GM19397 (cell line): Measurements from ENCODE around the gene RAB6B.
"Not testable (repeated sequence)": the region's sequence is repeated elsewhere in the genome, so short reads cannot be mapped to it uniquely, and the experiment has no call there.

Experiments
- ATAC-seq: cut with Tn5 transposase; IDR thresholded peaks from one replicate; pipeline ENCODE4 v1.9.1; 2021; ENCODE audit warnings: mild to moderate bottlenecking, moderate library complexity; ENCODE audit not compliant: unreplicated experiment

The RAB6B gene

GRCh38 chr3:133821767-133822638, 73.7 kb downstream of the RAB6B start:
- ATAC-seq: no peak

- ATAC-seq: no peak
Measured at GRCh38 chr3:133820889-133821675, 74.6 kb downstream of the RAB6B start.

DNA sequence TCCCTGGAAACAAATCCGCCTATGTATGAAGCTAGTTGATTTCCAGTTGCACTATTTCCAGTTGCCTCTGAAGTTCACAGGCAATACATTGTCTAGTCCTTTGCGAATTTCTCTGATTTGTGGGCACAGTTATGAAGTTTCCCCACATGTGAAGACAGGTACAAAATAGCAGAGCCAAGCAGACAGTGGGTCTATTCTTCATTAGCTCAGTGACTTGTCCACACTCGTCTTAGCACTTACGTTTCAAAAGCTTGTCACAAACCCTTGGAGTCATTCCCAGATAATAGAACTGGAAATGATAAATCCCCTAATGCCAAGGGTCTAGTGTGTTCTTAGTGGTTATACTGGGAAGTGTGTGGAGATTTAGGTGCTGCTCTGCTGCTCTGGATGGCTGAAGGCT, 75.6 kb downstream of the RAB6B start:
- no peak for ATAC-seq

DNA sequence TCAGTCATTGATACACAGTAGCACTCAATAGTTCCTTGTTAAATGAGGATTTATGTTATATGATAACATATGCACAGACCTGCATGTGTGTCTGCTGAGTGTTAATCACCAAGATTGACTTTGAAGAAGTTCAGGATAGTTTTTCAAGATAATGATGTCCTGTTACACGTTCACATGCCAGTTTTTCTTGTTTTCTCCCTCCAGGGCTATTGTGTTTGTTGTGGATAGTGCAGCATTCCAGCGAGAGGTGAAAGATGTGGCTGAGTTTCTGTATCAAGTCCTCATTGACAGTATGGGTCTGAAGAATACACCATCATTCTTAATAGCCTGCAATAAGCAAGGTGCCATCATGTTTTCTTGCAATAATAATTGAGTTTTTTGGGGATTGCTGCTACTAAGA, 80.3 kb downstream of the RAB6B start:
- no peak for ATAC-seq

DNA sequence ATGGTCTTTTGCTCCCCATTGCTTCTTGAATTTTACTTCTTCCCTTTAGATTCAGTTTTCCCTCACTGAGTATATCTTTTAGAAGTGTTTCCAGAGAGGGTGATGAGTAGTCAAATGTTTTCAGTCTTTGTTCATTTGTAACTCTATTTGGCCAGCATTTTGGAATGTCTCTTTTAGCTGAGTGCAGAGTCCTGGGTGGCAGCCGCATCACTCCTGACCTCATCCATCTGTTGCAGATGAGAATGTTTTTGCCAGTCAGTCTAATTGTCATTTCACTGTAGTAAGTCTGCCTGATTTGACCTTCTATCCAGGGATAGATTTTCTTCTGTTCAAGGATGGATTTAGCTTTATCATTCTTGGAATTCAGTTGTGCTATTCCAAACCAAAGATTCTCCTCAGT, 82.8 kb downstream of the RAB6B start:
- ATAC-seq: no peak

- peak; percentile 98 for ATAC-seq
Measured at GRCh38 chr3:133805702-133806475, 89.8 kb downstream of the RAB6B start, which contains the start of gene SRPRB. Gene SRPRB (plus strand): TSS chr3:133805815. CDS start chr3:133805849, 34 bp downstream.

GRCh38 chr3:133805384-133805701, 90.3 kb downstream of the RAB6B start:
- ATAC-seq: no peak

GRCh38 chr3:133804896-133805295, 90.8 kb downstream of the RAB6B start:
- ATAC-seq: no peak

- no peak for ATAC-seq
Measured at GRCh38 chr3:133803469-133803868, 92.2 kb downstream of the RAB6B start.

DNA sequence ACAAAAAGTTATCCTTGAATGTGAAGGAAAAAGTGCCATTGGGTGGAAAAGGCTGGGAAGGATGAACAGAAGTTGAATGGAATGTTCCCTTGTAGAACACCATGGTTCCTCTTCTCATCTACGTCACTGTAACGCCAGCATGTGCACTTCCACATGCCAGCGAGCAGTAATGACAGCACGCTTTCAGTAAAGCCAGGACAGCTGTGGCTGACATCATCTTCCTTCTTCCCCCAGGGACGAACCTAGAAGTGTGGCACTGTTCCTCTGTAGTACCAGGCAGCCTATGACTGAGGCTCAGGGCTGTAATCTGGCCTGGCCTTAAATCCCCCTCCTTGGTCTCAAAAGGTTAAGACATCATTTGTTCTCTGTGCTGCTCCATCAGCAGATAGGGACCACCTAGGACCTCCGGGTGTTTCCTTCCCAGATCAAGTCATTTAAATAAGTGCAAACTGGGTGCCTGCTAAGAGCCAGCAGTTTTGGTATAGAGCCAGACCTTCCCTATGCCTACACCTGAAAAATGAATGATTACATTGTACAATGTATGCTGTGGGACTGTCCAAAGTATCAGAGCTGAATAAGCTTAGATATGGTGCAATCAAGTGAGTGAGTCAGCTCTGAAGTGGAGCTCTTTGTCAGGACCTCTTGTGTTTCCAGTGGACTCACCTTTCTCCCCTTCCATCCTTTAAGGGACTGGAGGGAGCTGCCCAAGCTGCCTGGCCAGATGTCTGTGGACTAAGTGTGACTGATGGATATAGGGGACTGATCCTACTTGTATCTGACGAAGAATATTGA, 95.7 kb downstream of the RAB6B start:
- no peak for ATAC-seq

- no peak for ATAC-seq
Measured at GRCh38 chr3:133797396-133798105, 98.1 kb downstream of the RAB6B start.

- no peak for ATAC-seq
Measured at GRCh38 chr3:133792171-133792763, 103.4 kb downstream of the RAB6B start.

DNA sequence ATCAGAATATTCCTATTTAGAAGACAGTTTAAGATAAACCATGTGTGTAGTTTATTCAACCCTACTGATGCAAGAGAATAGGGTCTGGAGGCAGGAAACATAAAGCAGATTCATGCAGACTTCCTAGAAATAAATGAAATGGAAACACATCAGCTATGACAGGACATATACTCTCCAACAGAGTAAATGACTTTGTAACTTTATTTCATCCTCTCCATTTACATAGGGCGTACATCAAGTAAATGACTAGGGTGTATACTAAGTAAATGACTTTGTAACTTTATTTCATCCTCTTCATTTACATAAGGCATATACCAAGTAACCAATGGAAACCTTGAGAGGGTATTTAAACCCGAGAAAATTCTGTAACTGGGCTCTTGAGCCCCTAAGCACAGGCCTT, 107.7 kb downstream of the RAB6B start:
- no peak for ATAC-seq

DNA sequence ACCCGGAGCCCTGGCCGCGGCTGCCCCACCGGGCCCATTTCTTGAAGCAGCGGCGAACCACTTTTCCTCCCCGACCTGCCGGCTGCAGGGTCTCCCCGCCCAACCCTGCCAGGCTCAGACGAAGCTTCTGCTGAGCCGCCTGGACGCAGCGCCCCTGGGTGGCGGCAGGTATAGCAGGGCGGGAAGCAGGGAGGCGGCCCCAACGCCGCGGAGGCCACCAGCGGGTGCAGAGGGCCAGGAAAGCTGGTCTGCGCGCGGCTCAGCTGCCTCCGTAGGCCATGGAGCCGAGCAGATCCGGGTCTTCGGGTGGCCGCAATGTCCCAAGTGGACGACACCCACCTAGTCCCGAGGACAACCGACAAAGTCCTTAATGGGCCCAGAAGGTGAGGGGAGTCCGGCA, 111.9 kb downstream of the RAB6B start:
- no peak for ATAC-seq

GRCh38 chr3:133782454-133782853, 113.2 kb downstream of the RAB6B start:
- ATAC-seq: no peak

DNA sequence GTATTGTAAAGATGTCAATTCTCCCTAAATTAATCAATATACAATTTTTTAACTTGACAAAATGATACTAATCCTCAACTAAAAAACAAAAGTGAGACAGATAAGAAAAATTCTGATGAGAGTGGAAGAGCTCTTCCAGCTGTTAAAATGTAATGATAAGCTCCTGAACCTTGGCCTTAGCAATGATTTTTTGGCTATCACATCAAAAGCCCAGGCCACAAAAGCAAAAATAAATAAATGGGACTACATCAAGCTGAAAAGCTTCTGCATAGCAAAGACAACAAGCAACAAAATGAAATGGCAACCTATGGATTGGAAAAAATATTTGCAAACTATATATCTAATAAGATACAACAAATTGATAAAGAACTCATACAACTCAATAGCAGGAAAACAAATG, 114.1 kb downstream of the RAB6B start:
- ATAC-seq: no peak

DNA sequence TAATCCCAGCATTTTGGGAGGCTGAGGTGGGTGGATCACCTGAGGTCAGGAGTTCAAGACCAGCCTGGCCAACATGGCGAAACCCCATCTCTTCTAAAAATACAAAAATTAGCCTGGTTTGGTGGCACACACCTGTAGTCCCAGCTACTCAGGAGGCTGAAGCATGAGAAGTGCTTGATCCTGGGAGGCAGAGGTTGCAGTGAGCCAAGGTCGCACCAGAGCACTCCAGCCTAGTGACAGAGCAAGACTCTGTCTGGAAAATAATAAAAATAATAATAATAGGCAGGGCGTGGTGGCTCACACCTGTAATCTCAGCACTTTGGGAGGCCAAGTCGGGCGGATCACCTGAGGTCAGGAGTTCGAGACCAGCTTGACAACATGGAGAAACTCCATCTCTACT, 114.9 kb downstream of the RAB6B start:
- ATAC-seq: not testable (repeated sequence)

- no peak for ATAC-seq
Measured at GRCh38 chr3:133779626-133780203, 116.0 kb downstream of the RAB6B start.
